ENCODE data around the gene COX7A1.
"Not testable (repeated sequence)": the region's sequence is repeated elsewhere in the genome, so short reads cannot be mapped to it uniquely, and the experiment has no call there.

The COX7A1 gene

GRCh38 chr19:36141039-36141927 lies 11.0 kb downstream of the COX7A1 start:
- peak; percentile 72 to 81 for DNase-seq

GRCh38 chr19:36140304-36141038 lies 11.8 kb downstream of the COX7A1 start:
- DNase-seq: peak; percentile 54 to 72

DNA sequence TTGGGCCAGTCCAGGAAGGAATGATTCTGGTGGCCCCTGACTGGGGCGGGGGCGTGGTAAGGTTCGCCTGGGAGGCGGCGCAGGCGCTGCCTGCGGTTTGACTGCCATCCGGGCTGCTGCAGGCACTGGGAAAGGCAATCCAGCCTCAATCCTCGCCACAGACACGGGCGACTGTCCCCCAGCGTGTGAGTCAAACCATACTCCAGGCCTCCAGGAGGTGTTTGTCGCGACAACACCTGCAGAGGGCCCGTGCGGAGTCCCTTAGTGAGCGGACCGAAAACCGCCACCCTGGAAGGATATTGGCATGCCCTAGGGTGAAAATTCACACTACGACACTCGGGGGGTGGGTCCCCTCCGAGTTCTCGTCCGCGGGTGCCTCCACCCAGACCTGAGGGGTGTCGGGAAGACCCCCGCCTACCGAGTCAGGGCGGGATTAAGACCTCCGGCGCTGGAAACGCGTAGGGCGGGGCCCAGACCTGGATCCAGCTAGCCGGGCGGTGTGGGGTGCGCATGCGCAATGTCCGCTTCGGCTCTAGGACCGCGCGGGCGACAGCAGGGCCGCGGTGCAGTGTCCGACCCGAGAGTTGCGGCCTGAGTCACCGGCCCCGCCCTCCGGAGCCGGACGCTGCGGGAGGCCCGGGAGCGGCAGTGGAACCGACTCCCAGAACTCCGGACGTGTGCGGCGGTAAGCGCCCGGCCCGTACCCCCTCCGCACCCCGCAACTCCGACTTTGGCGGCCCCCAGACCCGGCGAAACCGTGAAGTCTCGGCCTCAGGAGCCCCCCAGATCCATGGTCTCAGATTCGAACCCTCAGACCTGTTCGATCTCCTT lies 12.6 kb downstream of the COX7A1 start, which contains the start of gene CAPNS1:
Gene CAPNS1 (plus strand): TSS at position 594 of the 831 bp plus-strand sequence. CDS start 946 bp downstream, outside the sequence.
- DNase-seq: peak; percentile 96 to 99

GRCh38 chr19:36139120-36139472 lies 13.2 kb downstream of the COX7A1 start:
- no peak for DNase-seq

DNA sequence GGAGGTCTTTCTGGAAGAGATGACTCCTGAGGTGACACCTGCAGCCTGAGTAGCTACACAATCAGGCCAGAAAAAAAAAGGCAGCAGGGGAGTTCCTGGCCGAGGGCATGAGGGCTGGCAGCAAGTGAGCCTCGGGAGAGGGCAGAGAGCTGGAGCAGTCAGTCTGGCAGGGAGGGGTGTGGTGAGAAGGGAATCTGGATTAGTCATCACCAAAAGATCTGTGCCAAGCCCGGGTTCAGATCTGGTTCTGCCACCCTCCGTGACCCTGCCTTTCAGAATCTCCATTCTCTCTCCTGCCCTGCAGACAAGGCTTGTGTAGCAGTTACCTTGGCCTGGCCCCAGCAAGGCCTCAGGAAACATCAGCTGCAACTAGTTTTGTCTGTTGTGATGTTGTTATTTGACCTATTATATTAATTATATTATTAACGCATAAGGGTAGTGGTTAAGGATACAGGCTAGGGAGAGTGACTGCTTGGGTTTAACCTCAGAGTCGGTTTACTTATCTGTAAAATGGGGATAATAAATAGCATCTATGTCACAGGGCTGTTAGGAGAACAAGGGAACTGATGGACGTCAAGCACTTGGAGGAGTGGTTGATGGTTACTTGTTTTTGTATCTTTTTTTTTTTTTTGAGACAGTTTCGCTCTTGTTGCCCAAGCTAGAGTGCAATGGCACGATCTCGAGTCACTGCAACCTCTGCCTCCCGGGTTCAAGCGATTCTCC lies 15.1 kb downstream of the COX7A1 start:
- no peak for DNase-seq

DNA sequence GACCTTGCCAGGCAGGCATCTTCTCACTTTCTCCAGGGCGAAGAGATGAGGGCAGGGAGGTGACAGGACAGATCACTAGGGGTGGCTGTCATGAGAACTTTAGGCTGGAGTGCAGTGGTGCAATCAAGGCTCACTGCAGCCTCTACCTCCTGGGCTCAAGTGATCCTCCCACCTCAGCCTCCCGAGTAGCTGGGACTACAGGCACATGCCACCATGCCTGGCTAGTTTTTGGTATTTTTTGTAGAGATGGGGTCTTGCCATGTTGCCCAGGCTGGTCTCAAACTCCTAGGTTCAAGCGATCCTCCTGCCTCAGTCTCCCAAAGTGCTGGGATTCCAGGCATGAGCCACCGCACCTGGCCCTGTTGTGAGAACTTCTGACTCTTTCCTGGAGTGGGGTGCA lies 17.4 kb downstream of the COX7A1 start:
- not testable (repeated sequence) for DNase-seq

- not testable (repeated sequence) for DNase-seq
Observed at GRCh38 chr19:36131221-36131620, 21.0 kb downstream of the COX7A1 start.

- peak in 1 of 2 experiments; percentile 39 for DNase-seq
Observed at GRCh38 chr19:36128392-36128736, 23.9 kb downstream of the COX7A1 start.

GRCh38 chr19:36125557-36125956 lies 26.7 kb downstream of the COX7A1 start:
- DNase-seq: no peak

DNA sequence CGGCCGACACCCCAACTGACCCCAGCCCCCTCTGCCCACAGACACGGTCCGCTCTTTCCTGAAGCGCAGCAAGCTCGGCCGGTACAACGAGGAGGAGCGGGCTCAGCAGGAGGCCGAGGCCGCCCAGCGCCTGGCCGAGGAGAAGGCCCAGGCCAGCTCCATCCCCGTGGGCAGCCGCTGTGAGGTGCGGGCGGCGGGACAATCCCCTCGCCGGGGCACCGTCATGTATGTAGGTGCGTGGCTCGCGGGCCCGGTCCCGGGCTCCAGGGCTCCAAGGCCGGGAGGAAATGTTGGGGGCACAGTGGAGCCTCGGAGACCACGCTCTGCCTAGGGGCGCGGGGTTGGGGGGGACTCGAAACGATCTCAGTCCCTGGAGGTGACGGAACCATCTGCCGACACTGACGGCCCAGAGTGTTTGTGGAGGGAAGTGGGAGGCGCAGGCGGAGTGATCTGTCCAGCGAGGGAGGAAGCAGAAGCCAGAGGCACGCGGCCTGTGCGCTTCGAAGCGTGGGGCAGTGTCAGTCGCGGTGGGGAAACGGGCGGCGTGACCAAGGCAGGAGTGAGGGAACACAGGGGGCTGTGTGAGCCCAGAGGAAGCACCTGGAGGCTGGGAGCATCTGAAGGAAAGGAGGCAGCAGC lies 30.6 kb downstream of the COX7A1 start:
- no peak for DNase-seq

- DNase-seq: no peak
Observed at GRCh38 chr19:36120984-36121358, 31.3 kb downstream of the COX7A1 start.

DNA sequence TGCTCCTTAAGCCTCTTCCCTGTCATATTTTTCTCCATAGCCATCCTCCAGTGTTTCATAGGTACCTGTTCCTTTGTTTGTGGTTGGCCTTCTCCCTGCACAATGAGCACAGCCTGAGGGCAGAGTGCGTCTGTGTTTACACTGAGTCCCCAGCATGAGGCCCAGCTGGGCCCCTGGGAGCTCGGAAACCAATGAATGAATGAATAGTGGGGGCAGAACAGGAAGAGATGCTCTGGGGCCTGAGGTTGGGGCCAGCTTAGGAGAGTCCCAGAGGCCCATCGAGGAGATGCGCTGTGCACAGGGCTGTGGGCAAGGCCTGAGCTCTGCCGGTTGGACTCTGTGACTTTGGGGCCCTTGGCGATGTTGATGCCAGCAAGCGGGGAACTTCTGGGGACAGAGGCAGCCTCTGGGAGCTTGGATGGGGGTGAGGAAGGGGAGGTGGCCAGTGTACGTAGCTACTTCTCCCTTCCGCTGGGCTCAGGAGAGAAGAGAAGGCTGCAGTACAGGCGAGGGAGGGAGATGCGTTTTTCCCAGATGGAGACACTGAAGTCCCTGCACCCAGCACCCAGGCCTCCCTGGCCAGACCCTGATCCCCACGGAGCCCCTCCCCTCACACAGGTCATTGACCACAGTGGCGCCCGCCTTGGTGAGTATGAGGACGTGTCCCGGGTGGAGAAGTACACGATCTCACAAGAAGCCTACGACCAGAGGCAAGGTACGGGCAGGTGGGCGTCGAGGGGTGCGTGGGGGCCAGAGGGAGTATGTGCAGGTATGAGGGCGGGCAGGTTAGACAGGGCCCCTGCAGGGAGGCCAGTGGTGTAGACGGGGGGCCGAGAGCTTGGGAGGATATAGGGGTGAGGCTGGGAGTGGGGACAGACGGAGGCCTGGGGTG lies 31.9 kb downstream of the COX7A1 start:
- DNase-seq: no peak

GRCh38 chr19:36116344-36116637 lies 36.0 kb downstream of the COX7A1 start:
- DNase-seq: no peak

DNA sequence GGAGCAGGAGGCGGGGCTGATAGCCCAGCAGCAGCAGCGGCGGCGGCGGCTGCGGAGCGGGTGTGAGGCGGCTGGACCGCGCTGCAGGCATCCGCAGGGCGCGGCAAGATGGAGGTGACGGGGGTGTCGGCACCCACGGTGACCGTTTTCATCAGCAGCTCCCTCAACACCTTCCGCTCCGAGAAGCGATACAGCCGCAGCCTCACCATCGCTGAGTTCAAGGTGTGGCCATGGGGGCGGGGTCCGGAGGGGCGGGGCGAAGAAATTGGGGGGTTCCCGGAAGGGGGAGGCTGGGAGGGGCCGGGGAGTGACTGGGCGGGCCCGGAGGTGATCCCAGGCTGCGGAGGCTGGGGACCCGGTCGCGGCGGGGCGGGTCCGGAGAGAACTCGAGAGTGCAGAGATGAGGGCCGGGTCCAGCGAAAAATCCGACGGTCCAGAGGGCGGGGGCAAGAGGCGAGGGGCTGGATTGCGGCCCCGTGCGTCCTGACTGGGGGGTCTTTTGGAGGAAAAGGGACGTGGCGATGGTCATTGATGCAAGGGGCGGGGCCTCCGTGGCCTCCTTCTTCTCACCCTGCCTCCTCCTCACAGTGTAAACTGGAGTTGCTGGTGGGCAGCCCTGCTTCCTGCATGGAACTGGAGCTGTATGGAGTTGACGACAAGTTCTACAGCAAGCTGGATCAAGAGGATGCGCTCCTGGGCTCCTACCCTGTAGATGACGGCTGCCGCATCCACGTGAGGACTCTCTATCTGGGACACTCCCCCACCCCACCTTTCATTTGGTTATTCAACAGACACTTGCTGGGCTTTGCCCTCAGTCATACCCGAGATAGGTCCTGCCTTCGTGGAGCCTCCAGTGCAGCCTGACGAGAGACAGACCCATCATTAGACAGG lies 36.5 kb downstream of the COX7A1 start, which contains the start of gene TBCB:
Gene TBCB (plus strand): TSS at position 16 of the 891 bp plus-strand sequence. CDS start 93 bp downstream, at position 109.
- peak in 1 of 2 experiments; percentile 82 for DNase-seq

GRCh38 chr19:36114721-36115452 lies 37.4 kb downstream of the COX7A1 start, which contains the start of gene POLR2I:
POLR2I (minus strand) TSS chr19:36114875; CDS start chr19:36114856, 19 bp downstream.
- peak; percentile 99 to 100 for DNase-seq

GRCh38 chr19:36113894-36114720 lies 38.1 kb downstream of the COX7A1 start:
- peak in 1 of 2 experiments; percentile 15 for DNase-seq

DNA sequence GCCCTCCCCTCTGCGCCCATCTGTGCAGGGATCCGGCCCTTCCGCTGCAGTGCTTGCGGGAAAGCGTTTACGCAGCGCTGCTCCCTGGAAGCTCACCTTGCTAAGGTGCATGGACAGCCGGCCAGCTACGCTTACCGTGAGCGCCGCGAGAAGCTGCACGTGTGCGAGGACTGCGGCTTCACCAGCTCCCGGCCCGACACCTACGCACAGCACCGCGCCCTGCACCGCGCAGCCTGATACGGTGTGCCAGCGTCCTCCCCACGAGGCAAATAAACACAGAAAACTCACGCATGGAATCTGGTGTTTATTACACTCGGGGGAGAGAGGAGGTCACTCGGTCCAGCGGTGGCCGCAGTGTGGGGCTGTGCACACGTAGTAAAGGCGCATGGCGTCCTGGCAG lies 38.8 kb downstream of the COX7A1 start:
- DNase-seq: no peak

DNA sequence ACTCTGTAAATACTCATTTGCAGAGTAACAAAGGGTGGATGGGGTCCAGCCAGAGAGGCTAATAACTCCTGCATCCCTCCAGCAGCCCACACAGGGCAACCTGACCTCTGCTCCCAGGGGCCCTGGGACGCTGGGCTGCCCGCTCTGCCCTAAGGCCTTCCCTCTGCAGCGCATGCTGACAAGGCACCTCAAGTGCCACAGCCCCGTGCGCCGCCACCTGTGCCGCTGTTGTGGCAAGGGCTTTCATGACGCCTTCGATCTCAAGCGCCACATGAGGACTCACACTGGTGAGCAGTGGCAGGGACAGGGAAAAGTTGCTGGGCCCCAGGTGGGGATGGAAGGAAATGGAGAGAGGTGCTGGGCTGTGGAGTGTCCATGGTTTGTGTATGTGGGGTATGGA lies 39.6 kb downstream of the COX7A1 start:
- DNase-seq: no peak
